Panc1 (cell line): ENCODE results near the gene RFX1. TPM values are rescaled to one million over a fixed set of nuclear protein-coding genes. Genes with fewer than 3 reads are reported as not detected.

Source experiments
- ATAC-seq: fragments of 200-7000 bp; cut with Tn5 transposase; 2 replicates; pipeline ENCODE4 v1.9.1; 2020; ENCODE audit warnings: mild to moderate bottlenecking, moderate library complexity
- BruUV-seq: library from RNA; stranded (reverse); fragments of 400-500 nt; replicated peaks from 2 replicates; lab custom pipeline; 2021; lab: Mats Ljungman, UMichigan
- CTCF ChIA-PET: fragments of 300-600 bp; sonication (Branson Sonifier 250); formaldehyde crosslinking; loops from one replicate; lab custom pipeline; 2022; ENCODE audit warnings: antibody characterized with exemption; lab: Charles Lee
- POLR2A ChIA-PET: fragments of 300-600 bp; sonication (Branson Sonifier 250); formaldehyde crosslinking; loops from one replicate; lab custom pipeline; 2022; ENCODE audit warnings: antibody characterized with exemption; lab: Charles Lee
- DNase-seq: peaks from one replicate; pipeline ENCODE4 v3.0.0-alpha.2; 2010; ENCODE audit warnings: low read depth, low spot score
- H3K27ac ChIP-seq: 2 replicates; pipeline ENCODE4 v1.5.1; 2011; ENCODE audit warnings: mild to moderate bottlenecking, low read length, inconsistent platforms
- H3K27me3 ChIP-seq: fragments of 200-500 bp; sonication (Bioruptor generic); 2 replicates; pipeline ENCODE4 v1.6.0; 2014; ENCODE audit warnings: low read length, inconsistent platforms; ENCODE audit not compliant: control insufficient read depth, insufficient read depth
- H3K36me3 ChIP-seq: fragments of 200-500 bp; sonication (Bioruptor generic); 2 replicates; pipeline ENCODE4 v1.5.1; 2014; ENCODE audit warnings: inconsistent platforms, mild to moderate bottlenecking, low read length, moderate library complexity; ENCODE audit not compliant: control insufficient read depth, insufficient read depth
- H3K4me1 ChIP-seq: 2 replicates; pipeline ENCODE4 v1.5.1; 2011; ENCODE audit warnings: inconsistent platforms, mild to moderate bottlenecking, low read length, moderate library complexity; ENCODE audit not compliant: control insufficient read depth, insufficient read depth
- H3K4me3 ChIP-seq, 2 experiments: 2 replicates each; pipeline ENCODE4 v1.5.1; 2011 to 2012; ENCODE audit warnings: low read depth in 2 of 2, low read length in 2 of 2, mild to moderate bottlenecking in 2 of 2, inconsistent platforms in 1 of 2, moderate library complexity in 1 of 2
- H3K9me3 ChIP-seq: fragments of 200-500 bp; sonication (Bioruptor generic); 2 replicates; pipeline ENCODE4 v1.5.1; 2014; ENCODE audit warnings: low read depth, mild to moderate bottlenecking, inconsistent platforms, low read length, moderate library complexity; ENCODE audit not compliant: control insufficient read depth, insufficient read depth
- POLR2AphosphoS5 ChIP-seq: IDR thresholded peaks from 2 replicates; pipeline ENCODE4 v1.6.1; 2012; ENCODE audit warnings: mild to moderate bottlenecking, low read depth, low read length, moderate library complexity
- SIN3A ChIP-seq: IDR thresholded peaks from 2 replicates; pipeline ENCODE4 v1.6.1; 2012; ENCODE audit warnings: low read depth, mild to moderate bottlenecking, low read length, moderate library complexity, borderline replicate concordance; ENCODE audit not compliant: insufficient read depth
- TCF7L2 ChIP-seq: IDR thresholded peaks from 2 replicates; pipeline ENCODE4 v1.6.1; 2011; ENCODE audit warnings: mild to moderate bottlenecking, low read depth, low read length, inconsistent platforms
- in situ Hi-C: cut with HindIII; loops from 2 replicates; pipeline ENCODE4 v1.10.0; 2016; ENCODE audit warnings: low sequenced_read_pairs, low pct_unique_long_range_greater_than_20kb
- intact Hi-C: fragments of 100-400 bp; cut with micrococcal nuclease; formaldehyde crosslinking; loops from one replicate; pipeline ENCODE4 v1.10.0; 2022; ENCODE audit not compliant: unreplicated experiment
- total RNA-seq: library from RNA; stranded (reverse); gene quantifications from one replicate; pipeline ENCODE4 v1.2.1, GENCODE V29; 2021; ENCODE audit not compliant: unreplicated experiment
- TF ChIP-seq, protein P1 (sequence below): fragments of 450-650 bp; IDR thresholded peaks from 2 replicates; pipeline ENCODE4 v1.5.1; 2017; ENCODE audit warnings: mild to moderate bottlenecking
- TF ChIP-seq, protein P2 (sequence below), 2 experiments: IDR thresholded peaks; 2 replicates each; pipeline ENCODE4 v1.6.1; 2011 to 2012; ENCODE audit warnings: low read depth in 2 of 2, control low read depth in 1 of 2, low read length in 1 of 2, mild to moderate bottlenecking in 1 of 2, moderate library complexity in 1 of 2; ENCODE audit not compliant: insufficient read depth in 1 of 2

The RFX1 gene
- total RNA-seq, 1 experiment from 2014 or later = 15.2 TPM

DNA sequence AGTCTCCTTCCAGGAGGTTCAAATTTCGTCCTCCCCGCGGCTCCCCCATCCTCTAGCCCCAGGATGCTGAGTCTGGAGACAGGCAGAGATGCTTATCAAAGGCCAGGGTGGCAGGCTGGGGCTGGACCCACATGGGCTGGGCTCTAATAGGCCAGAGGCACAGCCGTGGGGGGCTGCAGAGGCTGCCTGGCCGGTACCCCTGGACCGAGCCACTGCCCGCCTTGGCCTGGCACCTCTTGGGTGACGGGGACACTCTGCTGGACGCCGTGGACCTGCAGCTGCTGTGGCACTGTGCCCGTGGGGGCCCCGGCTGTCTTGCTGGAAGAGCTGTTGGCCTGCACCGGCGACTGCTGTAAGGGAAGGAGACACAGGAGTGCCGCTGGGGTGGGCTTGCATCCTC, 25.8 kb downstream of the RFX1 start:
- Histone ChIP-seq H3K4me3 (no peak overlapping the region), H3K27ac (no peak overlapping the region), H3K9me3 (no peaks in the 10 kb centered on the region), H3K27me3 (no peaks in the 10 kb centered on the region), H3K36me3 (no peaks in the 10 kb centered on the region), H3K4me1 (no peaks in the 10 kb centered on the region)
- in situ Hi-C loops (no loop called here), intact Hi-C loops (no loop called here)
- DNase-seq (no peak), ATAC-seq (no peak)
- ChIA-PET CTCF (no interaction called here), POLR2A (no interaction called here)
- no TSS peak for BruUV-seq
- TF ChIP-seq, protein P1, sequence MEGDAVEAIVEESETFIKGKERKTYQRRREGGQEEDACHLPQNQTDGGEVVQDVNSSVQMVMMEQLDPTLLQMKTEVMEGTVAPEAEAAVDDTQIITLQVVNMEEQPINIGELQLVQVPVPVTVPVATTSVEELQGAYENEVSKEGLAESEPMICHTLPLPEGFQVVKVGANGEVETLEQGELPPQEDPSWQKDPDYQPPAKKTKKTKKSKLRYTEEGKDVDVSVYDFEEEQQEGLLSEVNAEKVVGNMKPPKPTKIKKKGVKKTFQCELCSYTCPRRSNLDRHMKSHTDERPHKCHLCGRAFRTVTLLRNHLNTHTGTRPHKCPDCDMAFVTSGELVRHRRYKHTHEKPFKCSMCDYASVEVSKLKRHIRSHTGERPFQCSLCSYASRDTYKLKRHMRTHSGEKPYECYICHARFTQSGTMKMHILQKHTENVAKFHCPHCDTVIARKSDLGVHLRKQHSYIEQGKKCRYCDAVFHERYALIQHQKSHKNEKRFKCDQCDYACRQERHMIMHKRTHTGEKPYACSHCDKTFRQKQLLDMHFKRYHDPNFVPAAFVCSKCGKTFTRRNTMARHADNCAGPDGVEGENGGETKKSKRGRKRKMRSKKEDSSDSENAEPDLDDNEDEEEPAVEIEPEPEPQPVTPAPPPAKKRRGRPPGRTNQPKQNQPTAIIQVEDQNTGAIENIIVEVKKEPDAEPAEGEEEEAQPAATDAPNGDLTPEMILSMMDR = no peak
- TF ChIP-seq SIN3A (no peak), TCF7L2 (no peak)
- TF ChIP-seq, protein P2, sequence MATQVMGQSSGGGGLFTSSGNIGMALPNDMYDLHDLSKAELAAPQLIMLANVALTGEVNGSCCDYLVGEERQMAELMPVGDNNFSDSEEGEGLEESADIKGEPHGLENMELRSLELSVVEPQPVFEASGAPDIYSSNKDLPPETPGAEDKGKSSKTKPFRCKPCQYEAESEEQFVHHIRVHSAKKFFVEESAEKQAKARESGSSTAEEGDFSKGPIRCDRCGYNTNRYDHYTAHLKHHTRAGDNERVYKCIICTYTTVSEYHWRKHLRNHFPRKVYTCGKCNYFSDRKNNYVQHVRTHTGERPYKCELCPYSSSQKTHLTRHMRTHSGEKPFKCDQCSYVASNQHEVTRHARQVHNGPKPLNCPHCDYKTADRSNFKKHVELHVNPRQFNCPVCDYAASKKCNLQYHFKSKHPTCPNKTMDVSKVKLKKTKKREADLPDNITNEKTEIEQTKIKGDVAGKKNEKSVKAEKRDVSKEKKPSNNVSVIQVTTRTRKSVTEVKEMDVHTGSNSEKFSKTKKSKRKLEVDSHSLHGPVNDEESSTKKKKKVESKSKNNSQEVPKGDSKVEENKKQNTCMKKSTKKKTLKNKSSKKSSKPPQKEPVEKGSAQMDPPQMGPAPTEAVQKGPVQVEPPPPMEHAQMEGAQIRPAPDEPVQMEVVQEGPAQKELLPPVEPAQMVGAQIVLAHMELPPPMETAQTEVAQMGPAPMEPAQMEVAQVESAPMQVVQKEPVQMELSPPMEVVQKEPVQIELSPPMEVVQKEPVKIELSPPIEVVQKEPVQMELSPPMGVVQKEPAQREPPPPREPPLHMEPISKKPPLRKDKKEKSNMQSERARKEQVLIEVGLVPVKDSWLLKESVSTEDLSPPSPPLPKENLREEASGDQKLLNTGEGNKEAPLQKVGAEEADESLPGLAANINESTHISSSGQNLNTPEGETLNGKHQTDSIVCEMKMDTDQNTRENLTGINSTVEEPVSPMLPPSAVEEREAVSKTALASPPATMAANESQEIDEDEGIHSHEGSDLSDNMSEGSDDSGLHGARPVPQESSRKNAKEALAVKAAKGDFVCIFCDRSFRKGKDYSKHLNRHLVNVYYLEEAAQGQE (IDR thresholded peaks at IDR 0.05; ENCODE audit: insufficient read depth in 1 of 2, low read depth in 2 of 2, low read length in 1 of 2) = no peak

GRCh38 chr19:13979686-13980085, 26.4 kb downstream of the RFX1 start:
- intact Hi-C loops = no loop called here
- Histone ChIP-seq H3K27me3 (no peaks in the 10 kb centered on the region), H3K4me3 (no peak overlapping the region), H3K4me1 (no peaks in the 10 kb centered on the region), H3K27ac (no peak overlapping the region), H3K9me3 (no peaks in the 10 kb centered on the region), H3K36me3 (no peaks in the 10 kb centered on the region)
- DNase-seq (no peak), ATAC-seq (no peak)
- no TSS peak for BruUV-seq
- POLR2A ChIA-PET = no interaction called here
- TF ChIP-seq, protein P2 (IDR thresholded peaks at IDR 0.05; ENCODE audit: insufficient read depth in 1 of 2, low read depth in 2 of 2, low read length in 1 of 2) = no peak
- TF ChIP-seq, protein P1 = no peak
- no peak for TF ChIP-seq TCF7L2
- no peak for TF ChIP-seq POLR2AphosphoS5
- TF ChIP-seq SIN3A = no peak
- CTCF ChIA-PET = no interaction called here
- in situ Hi-C loops = no loop called here
